SK-N-SH (cell line): ENCODE measurements around the gene GPAT3. TPM values are rescaled to one million over a fixed set of nuclear protein-coding genes. Genes with fewer than 3 reads are reported as not detected.

Experiments
- CTCF ChIA-PET: fragments of 300-600, 350-600 bp; formaldehyde crosslinking; extraction: SDS; loops from one replicate; lab custom pipeline; 2021; lab: Yijun Ruan, JAX
- POLR2A ChIA-PET: fragments of 350-600 bp; sonication (Branson Sonifier 250); formaldehyde crosslinking; extraction: SDS; loops from one replicate; lab custom pipeline; 2020; ENCODE audit warnings: antibody characterized with exemption, inconsistent platforms; lab: Yijun Ruan, JAX
- DNase-seq: peaks from one replicate; pipeline ENCODE4 v3.0.0; 2012
- H2AFZ ChIP-seq: fragments of 200-600 bp; sonication (generic); 2 replicates; pipeline ENCODE4 v1.8.1; 2016; ENCODE audit warnings: antibody characterized with exemption, mild to moderate bottlenecking, low read depth
- H3F3A ChIP-seq: fragments of 200-600 bp; sonication (generic); replicated peaks from 2 replicates; pipeline ENCODE3; 2016; ENCODE audit warnings: antibody characterized with exemption, mild to moderate bottlenecking; ENCODE audit not compliant: insufficient read depth
- H3K27ac ChIP-seq, 2 experiments: fragments of 200-500 bp in 1 of 2; fragments of 200-600 bp in 1 of 2; sonication (Bioruptor generic) in 1 of 2; sonication (generic), shearing (Covaris generic) in 1 of 2; 2 replicates each; pipeline versions ENCODE4 v1.5.1 to v1.6.1; 2014 to 2016; ENCODE audit warnings: low read depth in 2 of 2, inconsistent platforms in 1 of 2, low read length in 1 of 2, mild to moderate bottlenecking in 1 of 2, mixed read lengths in 1 of 2
- H3K27me3 ChIP-seq: fragments of 200-600 bp; sonication (generic), shearing (Covaris generic); 2 replicates; pipeline ENCODE4 v1.6.1; 2016; ENCODE audit warnings: mixed run types; ENCODE audit not compliant: insufficient read depth
- H3K36me3 ChIP-seq, 2 experiments: fragments of 200-500 bp in 1 of 2; fragments of 200-600 bp in 1 of 2; sonication (Bioruptor generic) in 1 of 2; sonication (generic) in 1 of 2; replicated peaks in 1 of 2; 2 replicates each; pipeline versions ENCODE3 to v1.5.1; 2014 to 2016; ENCODE audit warnings: low read length in 1 of 2, mild to moderate bottlenecking in 1 of 2; ENCODE audit not compliant: insufficient read depth in 2 of 2, control insufficient read depth in 1 of 2
- H3K4me1 ChIP-seq, 2 experiments: fragments of 200-500 bp in 1 of 2; fragments of 200-600 bp in 1 of 2; sonication (Bioruptor generic) in 1 of 2; sonication (generic), shearing (Covaris generic) in 1 of 2; 2 replicates each; pipeline versions ENCODE4 v1.5.1 to v1.6.1; 2014 to 2016; ENCODE audit warnings: low read depth in 1 of 2, low read length in 1 of 2, mixed run types in 1 of 2; ENCODE audit not compliant: insufficient read depth in 2 of 2, control insufficient read depth in 1 of 2
- H3K4me2 ChIP-seq: fragments of 200-600 bp; sonication (generic), shearing (Covaris generic); 2 replicates; pipeline ENCODE4 v1.6.1; 2017; ENCODE audit warnings: mixed run types
- H3K4me3 ChIP-seq, 2 experiments: fragments of 200-500 bp in 1 of 2; fragments of 200-600 bp in 1 of 2; sonication (Bioruptor generic) in 1 of 2; sonication (generic), shearing (Covaris generic) in 1 of 2; 2 replicates each; pipeline versions ENCODE4 v1.5.1 to v1.8.1; 2014 to 2016; ENCODE audit warnings: low read depth in 2 of 2, inconsistent platforms in 1 of 2, low read length in 1 of 2, mild to moderate bottlenecking in 1 of 2, mixed read lengths in 1 of 2, moderate library complexity in 1 of 2
- H3K79me2 ChIP-seq: fragments of 200-600 bp; sonication (generic); 2 replicates; pipeline ENCODE4 v1.8.1; 2017; ENCODE audit warnings: mild to moderate bottlenecking; ENCODE audit not compliant: insufficient read depth
- H3K9ac ChIP-seq: fragments of 200-600 bp; sonication (generic); 2 replicates; pipeline ENCODE4 v1.6.1; 2017; ENCODE audit warnings: mixed run types
- H3K9me2 ChIP-seq: fragments of 200-600 bp; sonication (generic); 2 replicates; pipeline ENCODE4 v1.6.1; 2017; ENCODE audit warnings: mixed run types
- H3K9me3 ChIP-seq: fragments of 200-600 bp; sonication (generic); 2 replicates; pipeline ENCODE4 v1.6.1; 2017; ENCODE audit warnings: mixed run types, mild to moderate bottlenecking, moderate library complexity
- H4K20me1 ChIP-seq: fragments of 200-600 bp; sonication (generic); 2 replicates; pipeline ENCODE4 v1.6.1; 2017; ENCODE audit warnings: mild to moderate bottlenecking, mixed run types; ENCODE audit not compliant: insufficient read depth
- CHD2 ChIP-seq: fragments of 150-350 bp; IDR thresholded peaks from 2 replicates; pipeline ENCODE4 v1.6.1; 2018; ENCODE audit warnings: low read length; ENCODE audit not compliant: partially characterized antibody
- ELF1 ChIP-seq: IDR thresholded peaks from 2 replicates; pipeline ENCODE4 v1.4.0; 2012
- EZH2phosphoT487 ChIP-seq: fragments of 200-600 bp; sonication (generic); IDR thresholded peaks from 2 replicates; pipeline ENCODE4 v1.6.1; 2017; ENCODE audit warnings: low read depth, mixed run types, mild to moderate bottlenecking, antibody characterized with exemption, moderate library complexity, borderline replicate concordance
- FOSL2 ChIP-seq: IDR thresholded peaks from 2 replicates; pipeline ENCODE4 v1.4.0; 2012; ENCODE audit warnings: low read depth, mild to moderate bottlenecking, moderate library complexity, borderline replicate concordance
- GABPA ChIP-seq: IDR thresholded peaks from 2 replicates; pipeline ENCODE4 v1.4.0; 2012; ENCODE audit warnings: low read depth, mild to moderate bottlenecking
- MEF2A ChIP-seq: IDR thresholded peaks from 2 replicates; pipeline ENCODE4 v1.4.0; 2012; ENCODE audit warnings: low read depth, borderline replicate concordance
- NFIC ChIP-seq: IDR thresholded peaks from 2 replicates; pipeline ENCODE4 v1.4.0; 2012; ENCODE audit warnings: borderline replicate concordance
- NRF1 ChIP-seq: IDR thresholded peaks from 2 replicates; pipeline ENCODE4 v1.6.1; 2012; ENCODE audit warnings: low read depth, mild to moderate bottlenecking, low read length
- RAD21 ChIP-seq: IDR thresholded peaks from 2 replicates; pipeline ENCODE4 v1.6.1; 2012; ENCODE audit warnings: mild to moderate bottlenecking, low read length
- RCOR1 ChIP-seq: fragments of 150-350 bp; IDR thresholded peaks from 2 replicates; pipeline ENCODE4 v1.6.1; 2017; ENCODE audit warnings: antibody characterized with exemption, low read length
- RXRA ChIP-seq: IDR thresholded peaks from 2 replicates; pipeline ENCODE4 v1.4.0; 2012; ENCODE audit warnings: low read depth, mild to moderate bottlenecking, borderline replicate concordance
- SIN3A ChIP-seq: IDR thresholded peaks from 2 replicates; pipeline ENCODE4 v1.6.1; 2012; ENCODE audit warnings: low read depth, mild to moderate bottlenecking, low read length, moderate library complexity, borderline replicate concordance
- SMC3 ChIP-seq: IDR thresholded peaks from 2 replicates; pipeline ENCODE4 v1.6.1; 2012; ENCODE audit warnings: low read depth, low read length, improper control_type of control experiment
- USF1 ChIP-seq: IDR thresholded peaks from 2 replicates; pipeline ENCODE4 v1.4.0; 2012; ENCODE audit warnings: low read depth, borderline replicate concordance
- YY1 ChIP-seq: IDR thresholded peaks from 2 replicates; pipeline ENCODE4 v1.4.0; 2012; ENCODE audit warnings: low read depth, mild to moderate bottlenecking
- ZBTB33 ChIP-seq: IDR thresholded peaks from 2 replicates; pipeline ENCODE4 v1.4.0; 2012; ENCODE audit warnings: low read depth, borderline replicate concordance
- WGBS: methylation state at CpG from one replicate; pipeline ENCODE4 v1.1.6; 2017; ENCODE audit warnings: low lambda C conversion rate; 5-methylcytosine and 5-hydroxymethylcytosine counted together
- polyA plus RNA-seq, 3 experiments: library from polyadenylated mRNA; depleted of rRNA; stranded (reverse); fragments of >200 nt; gene quantifications; 2 replicates each; pipeline ENCODE4 v1.2.3, GENCODE V29; 2012
- TF ChIP-seq, protein P1 (sequence below): fragments of 150-350 bp; IDR thresholded peaks from 2 replicates; pipeline ENCODE4 v1.6.1; 2016; ENCODE audit warnings: mild to moderate bottlenecking, low read depth, low read length

Gene GPAT3
- polyA plus RNA-seq, 1 of the 3 experiments (the other 2 are of a cell fraction) = 0.02 TPM

- Histone ChIP-seq H3K9me2 (no peaks in the 10 kb centered on the region), H3K27ac (no peak overlapping the region), H3K36me3 (no peaks in the 10 kb centered on the region), H3K4me2 (no peak overlapping the region), H2AFZ (no peak overlapping the region), H3F3A (no peaks in the 10 kb centered on the region), H3K9me3 (peaks cover 5% of the 10 kb centered on the region; the same call in 1 of the 2 replicates), H3K27me3 (peaks cover 9% of the 10 kb centered on the region; the same call in 1 of the 2 replicates), H3K4me3 (no peak overlapping the region), H3K4me1 (no peaks in the 10 kb centered on the region), H3K79me2 (no peaks in the 10 kb centered on the region), H3K9ac (no peak overlapping the region), H4K20me1 (no peaks in the 10 kb centered on the region)
- WGBS = 4% methylated on average over 1 of the region's 1 CpG
- TF ChIP-seq FOSL2 = no peak
- no peak for TF ChIP-seq ELF1
- TF ChIP-seq, protein P1, sequence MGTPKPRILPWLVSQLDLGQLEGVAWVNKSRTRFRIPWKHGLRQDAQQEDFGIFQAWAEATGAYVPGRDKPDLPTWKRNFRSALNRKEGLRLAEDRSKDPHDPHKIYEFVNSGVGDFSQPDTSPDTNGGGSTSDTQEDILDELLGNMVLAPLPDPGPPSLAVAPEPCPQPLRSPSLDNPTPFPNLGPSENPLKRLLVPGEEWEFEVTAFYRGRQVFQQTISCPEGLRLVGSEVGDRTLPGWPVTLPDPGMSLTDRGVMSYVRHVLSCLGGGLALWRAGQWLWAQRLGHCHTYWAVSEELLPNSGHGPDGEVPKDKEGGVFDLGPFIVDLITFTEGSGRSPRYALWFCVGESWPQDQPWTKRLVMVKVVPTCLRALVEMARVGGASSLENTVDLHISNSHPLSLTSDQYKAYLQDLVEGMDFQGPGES = no peak
- no peak for TF ChIP-seq CHD2
- TF ChIP-seq SMC3 = no peak
- no peak for TF ChIP-seq RXRA
- TF ChIP-seq USF1 = no peak
- no peak for TF ChIP-seq YY1
- TF ChIP-seq EZH2phosphoT487 = no peak
- no peak for TF ChIP-seq NFIC
- ChIA-PET POLR2A (no interaction called here), CTCF (interaction anchor here (1.6 kb wide), 1 partner anchor 14 kb away, joined by 3 read pairs; no protein-coding TSS in a partner anchor)
- DNase-seq = no peak
These were observed 89.9 kb downstream of the GPAT3 start for GRCh38 chr4:83625821-83626220.

DNA sequence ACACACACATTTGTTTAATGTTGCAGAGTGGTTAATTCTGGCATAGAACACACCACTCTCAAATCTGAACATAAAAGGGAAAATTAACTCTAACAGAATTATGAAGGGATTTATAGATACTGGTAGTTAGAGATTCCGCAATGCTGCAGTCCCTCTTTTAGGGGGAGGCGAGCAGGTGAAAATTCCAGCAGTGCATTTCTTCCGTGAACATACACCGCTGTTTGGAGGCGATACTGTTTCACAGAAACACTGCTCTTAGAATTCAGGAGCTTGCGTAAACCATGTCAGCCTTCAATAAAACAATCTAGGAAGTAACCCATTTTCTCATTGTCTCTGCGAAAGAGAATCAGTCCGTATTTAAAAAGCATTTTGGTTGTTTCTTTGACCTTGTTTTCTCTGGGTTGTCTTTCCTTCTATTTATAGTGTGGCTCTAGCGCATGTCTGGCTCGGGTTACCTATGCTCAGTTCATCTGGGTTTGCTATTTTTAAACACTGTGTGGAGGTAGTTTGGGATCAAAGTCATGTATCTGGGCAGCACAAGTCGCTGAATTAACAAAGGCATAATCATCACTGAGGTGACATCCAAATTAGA lies 90.4 kb downstream of the GPAT3 start:
- Histone ChIP-seq H2AFZ (no peak overlapping the region), H3K4me2 (no peak overlapping the region), H3K27ac (no peak overlapping the region), H3K27me3 (peaks cover 9% of the 10 kb centered on the region; the same call in 1 of the 2 replicates), H3K36me3 (no peaks in the 10 kb centered on the region), H3K9ac (no peak overlapping the region), H3F3A (no peaks in the 10 kb centered on the region)
- no peak for DNase-seq
- TF ChIP-seq GABPA (no peak), YY1 (no peak), EZH2phosphoT487 (no peak), MEF2A (no peak), RCOR1 (no peak), SIN3A (no peak), ZBTB33 (no peak), RXRA (no peak), RAD21 (no peak), NRF1 (no peak), SMC3 (no peak), FOSL2 (no peak)
- TF ChIP-seq, all 33 proteins: peak for 0
- Histone ChIP-seq H4K20me1 (no peaks in the 10 kb centered on the region), H3K9me3 (peaks cover 5% of the 10 kb centered on the region; the same call in 1 of the 2 replicates), H3K9me2 (no peaks in the 10 kb centered on the region), H3K4me3 (no peak overlapping the region), H3K79me2 (no peaks in the 10 kb centered on the region), H3K4me1 (no peaks in the 10 kb centered on the region)
- 33% methylated on average over 11 of the region's 11 CpGs for WGBS
- ChIA-PET POLR2A (no interaction called here), CTCF (interaction anchor here (1.5 kb wide), 1 partner anchor 19 kb away, joined by 4 read pairs; no protein-coding TSS in a partner anchor)
